Vagina (tissue), 2 donors: ENCODE results near the gene COLEC12. TPM values are rescaled to one million over a fixed set of nuclear protein-coding genes. Genes with fewer than 3 reads are reported as not detected.

ENCODE experiments used
- DNase-seq, 2 donors: peaks; one replicate each; pipeline ENCODE4 v3.0.0-alpha.2; 2017; ENCODE audit errors: extremely low spot score in 2 of 2
- H3K27ac ChIP-seq: fragments of 200-600 bp; sonication (generic); one replicate; pipeline ENCODE4 v1.5.1; 2019
- H3K27me3 ChIP-seq: fragments of 200-600 bp; sonication (generic); one replicate; pipeline ENCODE4 v1.5.1; 2019
- H3K36me3 ChIP-seq, 2 donors: fragments of 200-600 bp; sonication (generic); one replicate each; pipeline ENCODE4 v1.5.1; 2017 to 2019
- H3K4me1 ChIP-seq: fragments of 200-600 bp; sonication (generic); one replicate; pipeline ENCODE4 v1.5.1; 2019
- H3K4me3 ChIP-seq, 2 donors: fragments of 200-600 bp; sonication (generic); 1 replicate in 1 of 2; 2 replicates in 1 of 2; pipeline ENCODE4 v1.5.1; 2016 to 2019
- H3K9me3 ChIP-seq: fragments of 200-600 bp; sonication (generic); one replicate; pipeline ENCODE4 v1.5.1; 2019
- CTCF ChIP-seq, 3 experiments: fragments of 450-650 bp in 2 of 3; fragments of 200-600 bp in 1 of 3; sonication (generic) in 1 of 3; IDR thresholded peaks; one replicate each; pipeline ENCODE4 v1.5.1; 2017 to 2019; ENCODE audit warnings: antibody characterized with exemption in 3 of 3, mild to moderate bottlenecking in 2 of 3, moderate library complexity in 2 of 3
- POLR2A ChIP-seq, 2 donors: fragments of 450-650 bp; IDR thresholded peaks; one replicate each; pipeline ENCODE4 v1.6.1; 2017; ENCODE audit warnings: antibody characterized with exemption in 2 of 2, mild to moderate bottlenecking in 2 of 2, moderate library complexity in 2 of 2
- POLR2AphosphoS5 ChIP-seq, 2 donors: sonication (generic); formaldehyde crosslinking; IDR thresholded peaks; one replicate each; pipeline ENCODE4 v1.9.0; 2017; ENCODE audit warnings: antibody characterized with exemption in 2 of 2, mild to moderate bottlenecking in 2 of 2, low read depth in 1 of 2; ENCODE audit not compliant: insufficient read depth in 1 of 2
- intact Hi-C: fragments of 100-400 bp; cut with DNase I; formaldehyde crosslinking; loops from one replicate; pipeline ENCODE4 v1.15.1; 2023
- total RNA-seq: library from RNA; depleted of rRNA; stranded (reverse); fragments of >200 nt; gene quantifications from one replicate; pipeline ENCODE4 v1.2.3, GENCODE V29; 2016

Gene COLEC12
- total RNA-seq, 1 donor from 2014 or later, result 18.9 TPM

- no peaks in the 10 kb centered on the region for H3K36me3 ChIP-seq
- H3K27me3 ChIP-seq, result no peaks in the 10 kb centered on the region
- intact Hi-C loops, result no loop called here
- no peak for TF ChIP-seq POLR2A (IDR thresholded peaks at IDR 0.05)
- TF ChIP-seq CTCF (IDR thresholded peaks at IDR 0.05), result no peak
- TF ChIP-seq POLR2AphosphoS5 (IDR thresholded peaks at IDR 0.05; ENCODE audit: insufficient read depth in 1 of 2, low read depth in 1 of 2), result no peak
- H3K27ac ChIP-seq, result no peak overlapping the region
- H3K4me1 ChIP-seq, result peaks cover 12% of the 10 kb centered on the region
- no peaks in the 10 kb centered on the region for H3K9me3 ChIP-seq
- no peak for DNase-seq
- H3K4me3 ChIP-seq, result no peak overlapping the region
Observed at GRCh38 chr18:272650-273049, 227.9 kb downstream of the COLEC12 start.

GRCh38 chr18:269480-270095 lies 230.9 kb downstream of the COLEC12 start:
- H3K9me3 ChIP-seq, result no peaks in the 10 kb centered on the region
- H3K4me3 ChIP-seq, result no peak overlapping the region
- H3K27ac ChIP-seq, result no peak overlapping the region
- TF ChIP-seq CTCF (IDR thresholded peaks at IDR 0.05) (no peak), POLR2AphosphoS5 (IDR thresholded peaks at IDR 0.05; ENCODE audit: insufficient read depth in 1 of 2, low read depth in 1 of 2) (no peak), POLR2A (IDR thresholded peaks at IDR 0.05) (no peak)
- intact Hi-C loops, result no loop called here
- peaks cover 26% of the 10 kb centered on the region for H3K4me1 ChIP-seq
- DNase-seq, result no peak
- H3K27me3 ChIP-seq, result no peaks in the 10 kb centered on the region
- H3K36me3 ChIP-seq, result no peaks in the 10 kb centered on the region

GRCh38 chr18:267688-268552 lies 232.6 kb downstream of the COLEC12 start, which contains the start of gene THOC1:
Gene THOC1 (minus strand): TSS chr18:268047. CDS start chr18:268019, 28 bp downstream.
- peak in 1 of 2 donors; percentile 89 for DNase-seq
- intact Hi-C loops, result no loop called here
- Histone ChIP-seq H3K36me3 (peaks cover 0 to 16% of the 10 kb centered on the region in 2 donors), H3K27ac (peak within 1 kb of the TSS; percentile 71), H3K4me3 (peak within 1 kb of the TSS; percentile 81 to 95), H3K9me3 (no peaks in the 10 kb centered on the region), H3K27me3 (no peaks in the 10 kb centered on the region), H3K4me1 (peaks cover 26% of the 10 kb centered on the region)
- TF ChIP-seq POLR2AphosphoS5 (IDR thresholded peaks at IDR 0.05; ENCODE audit: insufficient read depth in 1 of 2, low read depth in 1 of 2) (peak; percentile 89 to 91), POLR2A (IDR thresholded peaks at IDR 0.05) (peak in 1 of 2 donors; percentile 46), CTCF (IDR thresholded peaks at IDR 0.05) (no peak)

- no peaks in the 10 kb centered on the region for H3K27me3 ChIP-seq
- H3K36me3 ChIP-seq, result peaks cover 0 to 18% of the 10 kb centered on the region in 2 donors
- no peak for TF ChIP-seq POLR2A (IDR thresholded peaks at IDR 0.05)
- no peak for TF ChIP-seq POLR2AphosphoS5 (IDR thresholded peaks at IDR 0.05; ENCODE audit: insufficient read depth in 1 of 2, low read depth in 1 of 2)
- TF ChIP-seq CTCF (IDR thresholded peaks at IDR 0.05), result no peak
- H3K4me3 ChIP-seq, result peak overlapping the region; percentile 81 to 95
- DNase-seq, result no peak
- H3K27ac ChIP-seq, result peak overlapping the region; percentile 71
- peaks cover 26% of the 10 kb centered on the region for H3K4me1 ChIP-seq
- no peaks in the 10 kb centered on the region for H3K9me3 ChIP-seq
- intact Hi-C loops, result no loop called here
Observed at GRCh38 chr18:267380-267687, 233.2 kb downstream of the COLEC12 start.

Other genes starting within 250 kb of the COLEC12 start
- gene THOC1, start 232.7 kb downstream of the COLEC12 start, total RNA-seq, result 47.9 TPM
- not detected for gene CETN1, start 79.7 kb upstream of the COLEC12 start, total RNA-seq
- not detected for gene CLUL1, start 96.3 kb upstream of the COLEC12 start, total RNA-seq
- 11.3 TPM for gene TYMS, start 157.0 kb upstream of the COLEC12 start, total RNA-seq
- gene ENOSF1, start 211.9 kb upstream of the COLEC12 start, total RNA-seq, result 53.5 TPM